Measurements from ENCODE around the gene OTOG.

The OTOG gene

GRCh38 chr11:17651681-17652080 lies 104.6 kb downstream of the OTOG start:
- Histone ChIP-seq H3K27ac (no peak overlapping the region), H3K4me2 (no peak overlapping the region)

GRCh38 chr11:17652556-17652955 lies 105.5 kb downstream of the OTOG start:
- Histone ChIP-seq H2AFZ (ENCODE audit: low read depth) (no peak overlapping the region), H3K4me1 (ENCODE audit: low read depth, poor library complexity, severe bottlenecking) (no peaks in the 10 kb centered on the region), H4K20me1 (ENCODE audit: insufficient read depth) (no peaks in the 10 kb centered on the region), H3K79me2 (ENCODE audit: insufficient read depth, low read depth) (no peaks in the 10 kb centered on the region), H3K27me3 (ENCODE audit: insufficient read depth, low read depth) (no peaks in the 10 kb centered on the region), H3K4me2 (no peak overlapping the region), H3K4me3 (IDR thresholded peaks at IDR 0.05; ENCODE audit: insufficient read depth, low read depth, low read length) (no peak overlapping the region), H3K27ac (no peak overlapping the region), H3K36me3 (ENCODE audit: insufficient read depth) (no peaks in the 10 kb centered on the region), H3K9ac (no peak overlapping the region)
- TF ChIP-seq, protein P1, sequence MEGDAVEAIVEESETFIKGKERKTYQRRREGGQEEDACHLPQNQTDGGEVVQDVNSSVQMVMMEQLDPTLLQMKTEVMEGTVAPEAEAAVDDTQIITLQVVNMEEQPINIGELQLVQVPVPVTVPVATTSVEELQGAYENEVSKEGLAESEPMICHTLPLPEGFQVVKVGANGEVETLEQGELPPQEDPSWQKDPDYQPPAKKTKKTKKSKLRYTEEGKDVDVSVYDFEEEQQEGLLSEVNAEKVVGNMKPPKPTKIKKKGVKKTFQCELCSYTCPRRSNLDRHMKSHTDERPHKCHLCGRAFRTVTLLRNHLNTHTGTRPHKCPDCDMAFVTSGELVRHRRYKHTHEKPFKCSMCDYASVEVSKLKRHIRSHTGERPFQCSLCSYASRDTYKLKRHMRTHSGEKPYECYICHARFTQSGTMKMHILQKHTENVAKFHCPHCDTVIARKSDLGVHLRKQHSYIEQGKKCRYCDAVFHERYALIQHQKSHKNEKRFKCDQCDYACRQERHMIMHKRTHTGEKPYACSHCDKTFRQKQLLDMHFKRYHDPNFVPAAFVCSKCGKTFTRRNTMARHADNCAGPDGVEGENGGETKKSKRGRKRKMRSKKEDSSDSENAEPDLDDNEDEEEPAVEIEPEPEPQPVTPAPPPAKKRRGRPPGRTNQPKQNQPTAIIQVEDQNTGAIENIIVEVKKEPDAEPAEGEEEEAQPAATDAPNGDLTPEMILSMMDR (conservative IDR thresholded peaks at IDR 0.05; ENCODE audit: low read depth, low read length) = no peak

More at GRCh38 chr11:17651681-17652080, 104.6 kb downstream of the OTOG start:
- H2AFZ ChIP-seq (ENCODE audit: low read depth) = no peak overlapping the region
- no peaks in the 10 kb centered on the region for H3K4me1 ChIP-seq (ENCODE audit: low read depth, poor library complexity, severe bottlenecking)
- no peaks in the 10 kb centered on the region for H4K20me1 ChIP-seq (ENCODE audit: insufficient read depth)
- H3K4me3 ChIP-seq (IDR thresholded peaks at IDR 0.05; ENCODE audit: insufficient read depth, low read depth, low read length) = no peak overlapping the region
- H3K79me2 ChIP-seq (ENCODE audit: insufficient read depth, low read depth) = no peaks in the 10 kb centered on the region
- H3K27me3 ChIP-seq (ENCODE audit: insufficient read depth, low read depth) = no peaks in the 10 kb centered on the region
- H3K9ac ChIP-seq = no peak overlapping the region
- TF ChIP-seq, protein P1 (conservative IDR thresholded peaks at IDR 0.05; ENCODE audit: low read depth, low read length) = no peak
- H3K36me3 ChIP-seq (ENCODE audit: insufficient read depth) = no peaks in the 10 kb centered on the region

- no peaks in the 10 kb centered on the region for H3K27me3 ChIP-seq (ENCODE audit: insufficient read depth, low read depth)
- H3K4me3 ChIP-seq (IDR thresholded peaks at IDR 0.05; ENCODE audit: insufficient read depth, low read depth, low read length) = no peak overlapping the region
- H3K27ac ChIP-seq = no peak overlapping the region
- no peak overlapping the region for H3K9ac ChIP-seq
- no peaks in the 10 kb centered on the region for H3K79me2 ChIP-seq (ENCODE audit: insufficient read depth, low read depth)
- no peak overlapping the region for H3K4me2 ChIP-seq
- H3K36me3 ChIP-seq (ENCODE audit: insufficient read depth) = no peaks in the 10 kb centered on the region
- H3K4me1 ChIP-seq (ENCODE audit: low read depth, poor library complexity, severe bottlenecking) = no peaks in the 10 kb centered on the region
- H4K20me1 ChIP-seq (ENCODE audit: insufficient read depth) = no peaks in the 10 kb centered on the region
- TF ChIP-seq, protein P1 (conservative IDR thresholded peaks at IDR 0.05; ENCODE audit: low read depth, low read length) = no peak
- H2AFZ ChIP-seq (ENCODE audit: low read depth) = no peak overlapping the region
Observed at GRCh38 chr11:17653611-17654010, 106.6 kb downstream of the OTOG start.

DNA sequence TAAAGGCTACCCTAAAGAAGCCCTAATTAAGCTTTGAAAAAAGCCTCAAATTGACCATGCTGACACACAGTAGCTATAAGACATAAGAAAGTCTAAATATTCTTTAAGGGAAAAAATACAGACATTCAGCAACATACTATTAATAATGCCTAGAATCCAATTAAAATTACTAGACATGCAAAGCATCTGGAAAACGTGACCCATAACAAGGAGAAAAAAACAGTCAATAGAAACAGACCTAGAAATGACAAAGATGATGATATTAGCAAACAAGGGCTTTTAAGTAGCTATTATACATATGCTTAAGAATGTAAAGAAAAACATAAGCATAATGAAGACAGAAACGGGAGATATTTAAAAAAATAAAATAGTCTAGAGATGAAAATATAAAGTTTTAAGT lies 108.6 kb downstream of the OTOG start:
- no peaks in the 10 kb centered on the region for H4K20me1 ChIP-seq (ENCODE audit: insufficient read depth)
- H3K27ac ChIP-seq = no peak overlapping the region
- H3K27me3 ChIP-seq (ENCODE audit: insufficient read depth, low read depth) = no peaks in the 10 kb centered on the region
- H3K4me2 ChIP-seq = no peak overlapping the region
- TF ChIP-seq, protein P1 (conservative IDR thresholded peaks at IDR 0.05; ENCODE audit: low read depth, low read length) = no peak
- no peaks in the 10 kb centered on the region for H3K36me3 ChIP-seq (ENCODE audit: insufficient read depth)
- no peaks in the 10 kb centered on the region for H3K4me1 ChIP-seq (ENCODE audit: low read depth, poor library complexity, severe bottlenecking)
- H3K4me3 ChIP-seq (IDR thresholded peaks at IDR 0.05; ENCODE audit: insufficient read depth, low read depth, low read length) = no peak overlapping the region
- H3K9ac ChIP-seq = no peak overlapping the region
- no peak overlapping the region for H2AFZ ChIP-seq (ENCODE audit: low read depth)
- H3K79me2 ChIP-seq (ENCODE audit: insufficient read depth, low read depth) = no peaks in the 10 kb centered on the region

Data from KMS-11 (cell line).